Daoy (cell line): ENCODE measurements around the gene MIA2. TPM values are rescaled to one million over a fixed set of nuclear protein-coding genes. Genes with fewer than 3 reads are reported as not detected.

ENCODE experiments used
- DNase-seq: peaks from one replicate; pipeline ENCODE4 v3.0.0-alpha.2; 2015; ENCODE audit warnings: low read depth
- total RNA-seq: library from RNA; depleted of rRNA; stranded (reverse); fragments of >200 nt; shearing (Covaris generic); gene quantifications from 2 replicates; pipeline ENCODE4 v1.2.3, GENCODE V29; 2014

The MIA2 gene
- total RNA-seq, 1 experiment from 2014 or later, result 19.1 TPM

DNA sequence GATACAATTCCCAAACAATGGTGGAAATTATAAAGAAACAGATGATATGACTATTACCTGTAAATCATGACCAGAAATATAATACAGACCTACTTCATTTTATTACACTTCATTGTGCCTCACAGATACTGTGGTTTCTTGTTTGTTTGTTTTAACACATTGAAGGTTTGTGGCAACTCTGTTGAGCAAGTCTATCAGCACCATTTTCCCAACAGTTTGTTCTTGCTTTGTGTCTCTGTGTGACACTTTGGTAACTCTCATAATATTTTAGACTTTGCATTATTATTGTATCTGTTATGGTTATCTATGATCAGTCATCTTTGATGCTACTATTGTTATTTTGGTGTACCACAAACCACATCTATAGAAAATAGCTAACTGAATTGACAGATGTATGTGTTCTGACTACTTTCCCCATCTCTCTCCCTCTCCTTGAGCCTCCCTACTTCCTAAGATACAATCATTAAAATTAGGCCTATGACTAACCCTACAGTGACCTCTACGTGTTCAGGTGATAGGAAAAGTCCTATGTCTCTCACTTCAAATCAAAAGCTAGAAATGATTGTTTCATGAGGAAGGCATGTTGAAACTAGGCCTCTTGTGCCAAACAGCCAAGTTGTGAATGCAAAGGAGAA lies 149.4 kb downstream of the MIA2 start:
- no peak for DNase-seq

DNA sequence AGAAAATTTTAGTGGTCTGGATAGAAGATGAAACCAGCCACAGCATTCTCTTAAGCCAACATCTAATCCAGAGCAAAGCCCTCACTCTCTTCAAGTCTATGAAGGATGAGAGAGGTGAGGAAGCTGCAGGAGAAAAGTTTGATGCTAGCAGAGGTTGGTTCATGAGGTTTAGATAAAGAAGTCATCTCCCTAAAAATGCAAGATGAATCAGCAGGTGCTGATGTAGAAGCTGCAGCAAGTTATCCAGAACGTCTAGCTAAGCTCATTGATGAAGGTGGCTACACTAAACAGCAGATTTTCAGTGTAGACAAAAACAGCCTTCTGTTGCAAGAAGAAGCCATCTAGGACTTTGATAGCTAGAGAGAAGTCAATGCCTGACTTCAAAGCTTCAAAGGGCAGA lies 150.0 kb downstream of the MIA2 start:
- DNase-seq, result no peak

DNA sequence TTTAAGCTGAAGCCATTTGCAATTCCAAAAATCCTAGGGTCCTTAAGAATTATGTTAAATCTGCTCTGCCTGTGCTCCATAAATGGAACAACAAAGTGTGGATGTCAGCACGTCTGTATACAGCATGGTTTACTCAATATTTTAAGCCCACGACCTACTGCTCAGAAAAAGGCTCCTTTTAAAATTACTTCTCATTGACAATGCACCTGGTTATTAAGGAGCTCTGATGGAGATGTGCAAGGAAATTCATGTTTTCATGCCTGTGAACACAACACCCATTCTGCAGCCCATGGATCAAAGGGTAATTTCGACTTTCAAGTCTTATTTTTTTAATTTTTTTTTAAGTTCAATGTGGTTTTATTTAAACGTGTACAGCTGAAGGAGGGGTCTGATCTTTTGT lies 150.5 kb downstream of the MIA2 start:
- DNase-seq, result no peak

DNA sequence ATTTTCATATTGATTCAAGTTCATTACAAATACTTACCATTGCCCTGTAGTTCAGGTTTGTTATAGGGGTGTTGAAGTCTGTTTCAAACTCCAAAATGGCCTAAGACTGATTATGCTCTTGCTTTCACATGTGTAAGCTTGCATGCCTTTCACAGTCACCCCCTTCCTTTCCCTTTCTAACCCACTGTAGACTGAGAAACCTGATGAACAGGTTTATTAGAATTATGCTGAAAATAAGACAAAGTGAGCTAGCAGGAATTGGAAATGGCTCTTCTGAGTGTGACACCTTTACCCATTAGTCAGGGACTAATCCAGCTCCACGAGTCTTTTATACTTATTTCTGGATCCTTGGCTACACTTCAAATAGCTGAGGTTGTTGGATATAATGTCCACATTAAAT lies 159.6 kb downstream of the MIA2 start:
- no peak for DNase-seq

DNA sequence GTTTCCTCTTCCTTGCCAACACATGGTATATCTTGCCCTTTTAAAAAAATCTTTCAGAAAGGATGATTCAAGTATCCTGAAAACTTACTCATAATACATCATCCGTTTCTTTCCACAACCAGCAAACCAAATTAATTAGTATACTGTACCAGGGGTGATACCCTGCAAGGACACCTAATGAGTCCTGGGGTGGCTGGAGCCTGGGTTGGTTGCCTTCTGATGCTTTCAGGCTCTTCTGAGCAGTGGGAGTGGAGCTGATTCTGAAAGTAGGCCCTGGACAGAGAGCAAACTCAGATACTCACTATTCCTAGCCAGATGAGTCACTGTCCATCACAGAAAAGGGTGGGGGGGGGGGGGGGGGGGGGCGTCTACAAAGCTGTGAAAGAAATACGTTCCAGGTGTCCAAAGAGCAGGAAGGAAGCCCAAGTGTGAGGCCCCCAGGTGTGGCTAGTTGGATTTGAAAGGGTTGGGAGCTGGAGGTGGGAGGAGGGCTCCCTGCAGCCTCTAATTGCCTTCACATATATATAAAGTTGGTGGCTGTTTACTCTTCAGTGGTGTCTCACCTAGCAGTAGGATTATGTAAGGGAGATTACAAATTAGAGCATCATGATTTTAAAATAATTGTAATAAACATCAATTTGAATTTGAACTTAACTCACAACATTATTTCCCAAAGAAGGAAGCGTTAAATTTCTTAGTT lies 162.0 kb downstream of the MIA2 start:
- DNase-seq, result peak; percentile 6

DNA sequence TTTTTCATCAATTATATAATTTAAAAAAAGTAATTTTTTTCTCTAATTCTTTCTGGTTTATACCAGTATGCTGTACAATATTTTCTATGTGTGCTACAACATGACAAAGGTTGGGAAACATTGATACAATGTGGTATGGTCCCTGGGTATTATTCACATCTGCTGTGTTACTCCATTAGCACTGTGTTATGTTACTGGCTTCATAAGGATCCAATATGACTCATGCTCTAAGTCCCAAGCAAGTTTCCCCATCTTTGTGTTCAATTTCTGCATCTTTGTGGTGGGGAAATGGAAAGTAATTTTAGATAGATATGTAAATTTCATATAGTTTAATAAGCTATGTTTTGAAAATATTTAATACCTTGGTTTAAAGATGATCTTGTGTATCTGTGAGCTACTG lies 162.7 kb downstream of the MIA2 start:
- no peak for DNase-seq

DNA sequence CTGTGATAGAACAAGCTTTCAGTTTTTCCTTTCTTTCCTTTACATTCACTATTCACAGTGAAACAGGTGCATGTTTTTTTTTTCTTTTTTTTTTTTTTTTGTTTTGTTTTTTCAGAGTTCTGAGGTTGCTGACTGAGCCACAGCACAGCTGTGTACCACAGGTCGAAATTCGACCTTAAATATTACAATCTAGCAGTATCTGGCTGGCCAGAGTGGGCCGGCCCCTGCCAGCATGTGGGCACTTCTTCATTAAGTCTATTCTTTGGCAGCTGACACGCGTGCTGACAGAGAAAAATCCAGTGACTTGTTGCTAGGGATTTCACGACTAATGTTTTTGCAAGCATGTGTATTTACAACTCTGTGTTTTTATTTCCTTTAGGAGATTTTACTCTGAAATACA lies 164.7 kb downstream of the MIA2 start:
- DNase-seq, result no peak

DNA sequence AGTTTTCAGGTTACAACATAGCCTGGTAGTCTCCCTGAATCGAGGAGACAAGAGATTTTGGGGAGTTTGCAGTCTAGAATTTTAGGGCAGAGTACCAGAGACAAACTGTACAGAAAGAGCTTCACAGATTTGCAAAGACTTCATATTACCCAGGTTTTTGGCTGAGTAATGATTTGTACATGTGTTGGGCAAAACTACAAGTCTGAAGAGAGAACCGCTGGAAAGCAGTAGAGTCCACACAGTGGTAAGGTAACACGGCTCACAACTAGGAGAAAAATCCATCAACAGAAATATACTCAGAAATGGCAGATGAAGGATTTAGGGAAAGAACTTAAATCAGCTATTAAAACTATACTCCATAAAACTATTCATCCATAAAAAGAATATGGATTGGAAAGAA lies 172.8 kb downstream of the MIA2 start:
- no peak for DNase-seq

DNA sequence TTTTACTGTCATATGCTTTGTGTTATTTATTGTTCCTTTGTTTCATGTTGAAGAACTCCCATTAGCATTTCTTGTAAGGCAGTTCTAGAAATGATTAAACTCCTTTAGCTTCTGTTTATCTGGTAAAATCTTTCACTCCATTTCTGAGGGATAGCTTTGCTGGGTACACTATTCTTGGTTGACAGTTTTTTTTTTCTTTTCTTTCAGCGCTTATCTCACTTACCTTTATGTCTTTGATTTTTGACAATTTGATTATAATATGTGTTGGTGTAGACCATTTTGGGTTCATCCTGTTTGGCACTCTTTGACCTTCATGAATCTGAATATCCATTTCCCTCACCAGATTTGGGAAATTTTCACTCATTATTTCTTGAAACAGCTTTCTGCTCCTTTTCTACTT lies 182.4 kb downstream of the MIA2 start:
- DNase-seq, result no peak

DNA sequence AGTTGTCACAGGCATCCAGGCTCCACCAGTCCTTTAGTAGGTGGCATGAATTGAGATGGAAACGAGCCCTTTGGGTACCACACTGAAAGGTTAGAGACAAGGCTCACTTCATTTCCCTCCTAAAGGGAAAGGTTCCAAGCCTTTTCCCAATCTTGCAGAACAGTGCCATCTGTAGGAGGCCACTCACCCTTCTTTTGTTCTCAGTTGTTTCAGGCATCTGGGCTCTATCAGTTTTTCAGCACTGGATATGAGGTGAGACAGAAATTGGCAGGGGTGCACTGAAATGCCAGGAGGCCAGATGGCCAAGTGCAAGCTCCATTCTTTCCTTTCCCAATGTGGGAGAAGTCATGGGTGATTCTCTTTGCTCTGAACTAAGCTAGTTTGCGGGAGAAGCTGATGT lies 183.3 kb downstream of the MIA2 start:
- DNase-seq, result no peak

DNA sequence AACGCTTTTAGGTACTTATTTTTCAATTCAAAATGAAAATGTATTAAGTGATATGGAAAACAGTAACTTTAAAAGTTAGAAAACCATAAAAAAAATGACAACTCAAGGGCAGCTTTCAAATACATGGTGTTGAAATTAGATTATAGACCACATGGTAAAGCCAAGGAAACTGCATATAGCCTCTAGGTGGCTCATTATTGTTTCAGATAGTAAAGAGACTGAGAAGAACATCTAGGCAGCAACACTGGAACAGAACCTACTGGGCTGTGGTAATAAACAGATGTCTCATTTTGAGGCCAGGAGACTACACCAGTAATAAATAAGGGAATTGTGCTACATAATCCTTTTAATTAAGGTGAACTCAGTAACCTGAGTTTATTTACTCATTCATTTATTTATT lies 185.6 kb downstream of the MIA2 start:
- DNase-seq, result no peak

DNA sequence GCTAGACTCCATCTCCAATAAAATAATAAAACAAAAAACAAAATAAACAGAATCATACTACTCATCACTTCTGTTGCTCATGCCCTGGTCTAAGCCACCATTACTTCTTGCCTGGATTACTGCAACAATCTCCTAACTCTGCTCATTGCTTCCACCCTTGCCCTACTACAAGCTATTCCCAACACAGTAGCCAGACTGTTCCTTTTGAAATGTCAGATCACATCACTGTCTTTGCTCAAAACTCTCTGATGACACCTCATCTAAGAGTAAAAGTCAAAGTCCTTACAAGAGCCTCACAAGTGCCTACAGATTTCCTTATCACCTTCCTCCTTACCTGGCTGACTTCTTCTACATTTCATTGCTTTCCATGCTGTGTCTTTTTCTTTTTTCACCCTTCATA lies 188.5 kb downstream of the MIA2 start:
- DNase-seq, result no peak

DNA sequence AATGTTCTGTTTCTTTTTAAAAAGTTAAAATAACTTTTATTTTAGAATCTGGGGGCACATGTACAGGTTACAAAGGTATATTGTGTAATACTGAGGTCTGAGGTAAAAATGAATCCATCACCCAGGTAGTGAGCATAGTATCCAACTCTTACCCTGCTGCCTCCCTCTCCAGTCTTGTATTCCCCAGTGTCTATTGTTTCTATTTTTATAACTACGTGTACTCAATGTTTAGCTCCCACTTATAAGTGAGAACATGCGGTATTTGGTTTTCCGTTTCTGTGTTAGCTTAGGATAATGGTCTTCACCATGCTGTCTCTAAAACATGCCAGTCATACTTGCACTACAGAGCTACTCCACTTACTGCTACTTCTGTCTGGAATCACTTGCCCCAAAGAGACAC lies 190.1 kb downstream of the MIA2 start:
- no peak for DNase-seq

DNA sequence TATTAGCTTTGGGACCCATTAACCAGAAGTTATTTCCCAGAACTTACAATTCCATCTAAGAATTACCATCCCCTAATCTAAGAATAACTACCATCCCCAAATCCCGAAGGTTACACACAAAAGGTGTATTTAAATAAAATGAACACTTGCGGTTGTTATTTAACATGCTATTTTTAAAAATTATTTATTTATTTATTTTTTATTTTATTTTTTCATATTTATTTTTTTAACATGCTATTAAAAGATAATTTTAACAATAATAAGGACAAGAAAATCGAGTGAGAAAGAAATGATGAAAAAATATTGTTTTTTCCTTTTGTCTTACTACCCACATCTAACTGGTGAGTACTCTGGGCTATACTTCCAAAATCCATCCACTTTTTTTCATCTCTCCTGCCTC lies 192.2 kb downstream of the MIA2 start:
- DNase-seq, result no peak

DNA sequence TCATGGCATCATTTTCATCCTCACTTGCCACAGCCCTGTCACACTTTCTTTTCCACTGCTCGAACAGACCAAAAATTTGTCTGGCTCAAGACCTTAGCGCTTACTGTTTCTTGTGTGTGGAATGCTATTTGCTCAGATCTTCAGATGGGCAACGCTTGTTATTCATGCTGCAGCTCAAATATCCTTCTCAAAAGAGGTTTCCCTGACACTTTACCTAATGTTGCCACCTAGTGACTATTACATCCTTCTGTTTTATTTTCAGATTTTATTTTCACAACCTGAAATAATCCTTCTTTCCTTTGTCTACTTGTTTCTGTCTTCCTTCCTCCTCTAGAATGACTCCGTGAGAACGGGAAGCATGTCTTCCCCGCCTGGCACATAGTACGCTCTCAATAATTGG lies 192.9 kb downstream of the MIA2 start:
- peak; percentile 22 for DNase-seq

DNA sequence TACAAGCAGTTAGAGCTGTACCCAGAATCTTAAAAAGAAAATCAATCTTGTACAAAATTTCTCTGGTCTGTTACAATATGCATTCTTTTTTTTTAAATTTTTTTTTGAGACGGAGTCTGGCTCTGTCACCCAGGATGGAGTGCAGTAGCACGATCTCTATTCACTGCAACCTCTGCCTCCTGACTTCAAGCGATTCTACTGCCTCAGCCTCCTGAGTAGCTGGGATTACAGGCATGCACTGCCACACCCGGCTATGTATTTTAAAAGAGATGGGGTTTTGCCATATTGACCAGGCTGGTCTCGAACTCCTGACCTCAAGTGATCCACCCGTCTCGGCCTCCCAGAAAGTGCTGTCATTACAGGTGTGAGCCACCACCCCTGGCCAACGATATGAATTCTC lies 194.4 kb downstream of the MIA2 start:
- no peak for DNase-seq

DNA sequence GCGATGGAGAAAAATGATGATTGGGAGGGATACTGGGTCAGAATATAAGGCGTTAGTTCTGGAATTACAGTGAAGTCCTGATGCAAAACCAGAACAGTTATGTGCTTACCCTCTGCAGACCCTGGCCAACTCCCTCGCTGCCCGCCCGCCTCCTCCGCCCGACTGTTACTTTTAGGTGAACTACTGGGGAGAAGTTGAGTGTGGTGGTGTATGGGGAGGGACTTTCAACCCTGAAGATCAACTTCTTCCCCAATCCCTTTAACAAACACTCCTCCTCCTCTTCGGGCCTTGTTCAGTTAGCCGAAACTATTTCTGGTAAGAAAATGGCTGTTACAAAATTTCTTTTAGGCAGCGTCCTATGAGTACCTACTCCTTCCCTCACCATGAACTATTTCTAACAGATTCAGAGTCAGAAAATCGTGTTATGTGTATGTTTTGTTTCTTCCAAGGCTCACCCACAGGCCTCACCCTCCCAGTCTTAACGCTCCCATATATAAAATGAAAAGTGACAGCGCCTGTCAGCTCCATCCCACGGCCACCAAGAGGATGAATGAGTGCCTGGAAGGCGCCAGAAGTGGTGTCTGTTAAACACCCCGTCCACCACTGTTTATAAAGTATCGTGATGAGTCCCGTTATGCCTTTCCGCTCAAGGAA lies 197.2 kb downstream of the MIA2 start:
- no peak for DNase-seq

DNA sequence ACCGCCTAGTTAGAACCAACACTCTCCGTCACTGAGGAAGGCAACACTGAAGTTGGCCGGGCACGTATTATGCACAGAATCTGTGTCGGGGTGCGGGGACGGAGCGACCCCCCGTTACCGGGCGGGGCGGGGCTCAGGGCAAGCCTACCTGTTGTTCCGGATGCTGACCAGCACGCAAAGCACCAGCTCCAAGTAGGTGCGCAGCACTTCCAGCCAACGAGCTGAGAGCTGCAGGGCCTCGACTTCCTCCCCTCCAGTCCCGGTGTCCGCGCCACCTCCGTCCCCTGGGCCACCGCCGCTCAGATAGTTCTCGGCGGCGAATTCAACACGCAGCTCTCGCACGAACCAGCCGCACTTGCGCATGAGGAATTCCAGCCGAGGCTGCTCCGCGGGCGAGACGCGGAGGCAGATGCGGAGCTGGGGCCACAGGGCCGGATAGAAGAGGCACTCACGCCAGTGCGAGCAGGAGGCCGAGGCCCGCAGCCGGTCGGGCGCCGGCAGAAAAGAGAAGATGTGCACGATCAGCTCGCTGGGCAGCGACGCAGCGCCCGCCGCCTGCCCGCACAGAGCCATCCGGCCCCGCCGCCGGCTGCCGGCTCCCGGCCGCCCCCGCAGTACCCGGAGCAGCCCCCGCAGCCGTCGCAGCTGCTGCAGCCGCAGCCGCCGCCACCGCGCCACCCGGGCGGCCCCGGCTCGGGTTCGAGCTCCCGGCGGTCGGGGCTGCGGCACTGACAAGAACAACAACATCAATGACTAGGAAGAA lies 197.9 kb downstream of the MIA2 start:
- DNase-seq, result peak; percentile 41

DNA sequence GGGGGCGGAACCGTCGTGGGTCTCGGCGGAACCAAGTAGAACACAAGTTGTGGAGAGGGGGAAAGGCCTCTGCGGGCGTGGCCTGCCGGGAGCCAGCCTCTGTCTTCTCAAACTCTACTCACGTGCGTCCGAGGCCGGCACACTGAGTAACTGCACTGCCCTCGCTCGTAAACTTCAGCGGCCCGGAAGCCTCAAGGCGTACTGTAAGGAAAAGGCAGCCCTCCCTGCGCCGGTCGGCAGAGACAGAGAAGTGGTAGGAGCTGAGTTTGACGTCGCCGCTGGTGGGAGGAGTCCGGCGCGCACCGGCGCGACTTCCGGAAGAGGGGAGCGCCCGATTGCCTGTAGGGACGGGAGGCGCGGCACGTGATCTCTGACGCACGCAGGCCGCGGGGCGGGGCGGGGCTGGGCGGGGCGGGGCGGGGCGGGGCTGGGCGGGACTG lies 198.5 kb downstream of the MIA2 start, which contains the start of gene FBXO33:
TSS of gene FBXO33 (minus strand) at position 255 of the 440 bp plus-strand sequence. CDS start 271 bp downstream, outside the sequence.
- DNase-seq, result peak; percentile 98

DNA sequence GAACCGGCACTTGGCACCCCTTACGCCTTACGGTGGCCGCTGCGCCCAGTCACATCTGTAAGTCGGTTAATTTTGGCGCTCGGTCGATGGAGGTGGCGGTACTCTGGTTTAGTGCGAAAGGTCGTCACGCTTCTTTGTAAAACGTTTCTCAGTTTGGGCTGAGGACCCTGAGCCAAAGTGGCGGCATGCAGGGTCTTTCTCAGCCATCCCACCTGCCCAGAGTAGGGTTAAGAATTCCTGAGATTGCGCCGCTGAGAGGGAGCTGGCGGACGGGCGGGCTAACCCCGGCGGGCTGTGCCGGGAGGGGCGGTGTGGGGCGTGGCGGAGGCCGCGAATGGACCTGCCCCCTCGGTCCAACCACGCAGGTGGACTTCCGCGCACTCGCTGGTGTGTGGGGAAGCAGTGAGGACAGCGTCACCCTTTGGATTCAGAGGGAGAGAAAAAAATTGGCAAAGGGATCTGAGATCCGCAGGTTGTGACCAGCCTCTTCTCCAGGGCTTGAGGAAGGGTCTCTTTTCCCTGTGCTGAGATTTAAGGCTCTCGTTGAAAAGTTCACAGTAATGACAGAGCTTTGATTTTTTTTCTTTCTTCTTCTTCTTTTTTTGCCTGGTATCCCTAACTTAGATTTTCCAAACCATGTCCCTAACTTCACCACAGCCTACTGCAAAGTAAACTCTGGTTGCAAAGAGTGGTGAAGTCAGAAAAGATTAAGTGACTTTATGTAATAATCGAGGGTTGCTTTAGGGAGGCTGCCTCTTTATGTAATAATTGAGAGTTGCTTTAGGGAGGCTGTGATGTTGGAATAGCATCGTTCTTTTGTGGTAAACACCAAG lies 199.1 kb downstream of the MIA2 start:
- DNase-seq, result peak; percentile 95

DNA sequence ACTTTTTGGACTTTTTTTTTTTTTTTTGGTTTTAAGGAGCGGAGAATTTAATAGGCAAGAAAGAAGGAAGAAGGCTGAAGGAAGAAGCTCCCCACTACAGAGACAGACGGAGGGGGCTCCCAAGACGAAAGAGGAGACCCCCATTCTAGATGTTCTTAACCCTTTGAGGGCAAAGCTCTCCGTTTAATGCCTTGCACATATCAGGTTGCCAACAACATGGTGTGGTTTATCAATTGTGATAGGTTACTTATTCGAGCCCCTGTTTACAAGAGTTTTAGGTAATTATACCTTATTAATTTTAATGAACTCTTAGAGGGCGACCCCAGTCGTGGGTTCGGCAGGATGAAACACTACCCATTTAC lies 199.7 kb downstream of the MIA2 start:
- DNase-seq, result no peak

DNA sequence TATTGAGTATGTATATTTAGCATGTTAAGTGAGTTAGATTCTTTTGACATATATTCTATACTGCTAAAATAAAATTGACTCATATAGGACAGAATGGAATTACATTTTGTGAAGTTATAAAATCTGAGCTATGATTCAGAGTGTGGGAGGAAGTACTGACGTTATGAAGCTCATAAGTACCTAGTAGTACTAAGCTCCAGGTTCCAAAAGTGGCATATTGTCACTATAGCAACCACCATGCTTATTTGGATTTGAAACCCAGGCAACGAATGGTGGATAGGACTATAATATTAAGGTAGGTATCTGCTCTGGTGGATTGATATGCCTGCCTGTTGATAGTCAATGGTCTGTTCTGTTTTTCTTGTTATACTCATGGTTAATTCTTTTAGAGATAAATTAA lies 200.7 kb downstream of the MIA2 start:
- DNase-seq, result no peak
